GM21447 (cell line): ENCODE measurements around the gene COL28A1.
"Not testable (repeated sequence)": the region's sequence is repeated elsewhere in the genome, so short reads cannot be mapped to it uniquely, and the experiment has no call there.

Source experiments
- ATAC-seq: cut with Tn5 transposase; IDR thresholded peaks from one replicate; pipeline ENCODE4 v1.9.1; 2021; ENCODE audit not compliant: unreplicated experiment

The COL28A1 gene

GRCh38 chr7:7476381-7476780 is 59.3 kb downstream of the COL28A1 start:
- ATAC-seq = no peak

- no peak for ATAC-seq
Observed at GRCh38 chr7:7475601-7476000, 60.1 kb downstream of the COL28A1 start.

GRCh38 chr7:7474436-7474835 is 61.2 kb downstream of the COL28A1 start:
- ATAC-seq = no peak

GRCh38 chr7:7464991-7465765 is 70.5 kb downstream of the COL28A1 start:
- not testable (repeated sequence) for ATAC-seq

GRCh38 chr7:7454000-7454399 is 81.7 kb downstream of the COL28A1 start:
- ATAC-seq = no peak

GRCh38 chr7:7452652-7453051 is 83.0 kb downstream of the COL28A1 start:
- ATAC-seq = no peak

- no peak for ATAC-seq
Observed at GRCh38 chr7:7452119-7452518, 83.6 kb downstream of the COL28A1 start.

GRCh38 chr7:7449055-7449454 is 86.6 kb downstream of the COL28A1 start:
- ATAC-seq = no peak

- ATAC-seq = no peak
Observed at GRCh38 chr7:7446616-7447015, 89.1 kb downstream of the COL28A1 start.

- ATAC-seq = no peak
Observed at GRCh38 chr7:7443806-7444350, 91.8 kb downstream of the COL28A1 start.

GRCh38 chr7:7439564-7439963 is 96.1 kb downstream of the COL28A1 start:
- ATAC-seq = no peak

- no peak for ATAC-seq
Observed at GRCh38 chr7:7438851-7439250, 96.8 kb downstream of the COL28A1 start.

GRCh38 chr7:7435978-7436377 is 99.7 kb downstream of the COL28A1 start:
- no peak for ATAC-seq

GRCh38 chr7:7434329-7434728 is 101.3 kb downstream of the COL28A1 start:
- no peak for ATAC-seq

- no peak for ATAC-seq
Observed at GRCh38 chr7:7433811-7434210, 101.9 kb downstream of the COL28A1 start.

- ATAC-seq = no peak
Observed at GRCh38 chr7:7432979-7433378, 102.7 kb downstream of the COL28A1 start.

- ATAC-seq = no peak
Observed at GRCh38 chr7:7428806-7429205, 106.9 kb downstream of the COL28A1 start.

GRCh38 chr7:7427363-7427762 is 108.3 kb downstream of the COL28A1 start:
- ATAC-seq = no peak

- ATAC-seq = no peak
Observed at GRCh38 chr7:7426676-7427075, 109.0 kb downstream of the COL28A1 start.

GRCh38 chr7:7425321-7425720 is 110.4 kb downstream of the COL28A1 start:
- ATAC-seq = no peak

GRCh38 chr7:7424151-7424873 is 111.4 kb downstream of the COL28A1 start:
- peak; percentile 78 for ATAC-seq

GRCh38 chr7:7422641-7423040 is 113.0 kb downstream of the COL28A1 start:
- no peak for ATAC-seq
